ENCODE results near the gene MTRF1L. TPM values are rescaled to one million over a fixed set of nuclear protein-coding genes. Genes with fewer than 3 reads are reported as not detected.
"Not testable (repeated sequence)": the region's sequence is repeated elsewhere in the genome, so short reads cannot be mapped to it uniquely, and the experiment has no call there.

MTRF1L gene
- total and polyA plus RNA-seq, 5 donors from 2014 or later: 7.6 to 17.2 (median 10.5) TPM

- Histone ChIP-seq H3K9me3 (ENCODE audit: control insufficient read depth in 2 of 2, low read length in 2 of 2) (no peaks in the 10 kb centered on the region), H3K36me3 (ENCODE audit: control insufficient read depth, insufficient read depth, low read length) (peaks cover 11% of the 10 kb centered on the region), H3K4me1 (ENCODE audit: control insufficient read depth, insufficient read depth, low read length, poor library complexity, severe bottlenecking) (peaks cover 36% of the 10 kb centered on the region), H3K27me3 (ENCODE audit: control insufficient read depth, insufficient read depth, low read length) (no peaks in the 10 kb centered on the region), H3K4me3 (ENCODE audit: low read depth, low read length) (peak overlapping the region; percentile 98), H3K27ac (ENCODE audit: insufficient read depth, low read length, poor library complexity, severe bottlenecking) (peak overlapping the region; percentile 81)
- H3K4me1 Mint-ChIP-seq: peaks cover 28 to 62% (median 51%) of the 10 kb centered on the region in 4 donors
- no peaks in the 10 kb centered on the region for H3K27me3 Mint-ChIP-seq
- peak overlapping the region; percentile 94 to 96 (median 95) for H3K27ac Mint-ChIP-seq
- peak overlapping the region; percentile 96 to 98 (median 98) for H3K4me3 Mint-ChIP-seq
- H3K9me3 Mint-ChIP-seq: no peaks in the 10 kb centered on the region
- peak in 1 of 2 donors; percentile 4 for ATAC-seq (ENCODE audit: low read depth in 2 of 2)
- H3K36me3 Mint-ChIP-seq: peaks cover 8% of the 10 kb centered on the region
- peak in 2 of 3 donors; percentile 4 to 39 for DNase-seq
Measured at GRCh38 chr6:153001767-153002612, 519 bp downstream of the MTRF1L start.

GRCh38 chr6:153000790-153001189 lies 1.7 kb downstream of the MTRF1L start:
- Histone ChIP-seq H3K27ac (ENCODE audit: insufficient read depth, low read length, poor library complexity, severe bottlenecking) (peak overlapping the region; percentile 10), H3K36me3 (ENCODE audit: control insufficient read depth, insufficient read depth, low read length) (peaks cover 21% of the 10 kb centered on the region), H3K4me3 (ENCODE audit: low read depth, low read length) (peak overlapping the region; percentile 98), H3K4me1 (ENCODE audit: control insufficient read depth, insufficient read depth, low read length, poor library complexity, severe bottlenecking) (peaks cover 36% of the 10 kb centered on the region)
- not testable (repeated sequence) for DNase-seq; H3K27me3 ChIP-seq (ENCODE audit: control insufficient read depth, insufficient read depth, low read length); H3K9me3 Mint-ChIP-seq; H3K9me3 ChIP-seq (ENCODE audit: control insufficient read depth in 2 of 2, low read length in 2 of 2); ATAC-seq (ENCODE audit: low read depth in 2 of 2); H3K27me3 Mint-ChIP-seq
- peak overlapping the region in 1 of 3 donors; percentile 93 for H3K27ac Mint-ChIP-seq
- peaks cover 15% of the 10 kb centered on the region for H3K36me3 Mint-ChIP-seq
- H3K4me1 Mint-ChIP-seq: peaks cover 40 to 74% (median 60%) of the 10 kb centered on the region in 4 donors
- peak overlapping the region; percentile 96 to 98 (median 98) for H3K4me3 Mint-ChIP-seq

- Mint-ChIP-seq H3K4me3 (peak overlapping the region; percentile 70 to 98 (median 92)), H3K36me3 (peaks cover 15% of the 10 kb centered on the region), H3K4me1 (peaks cover 45 to 79% (median 63%) of the 10 kb centered on the region in 4 donors), H3K27ac (peak overlapping the region in 1 of 3 donors; percentile 66), H3K9me3 (no peaks in the 10 kb centered on the region), H3K27me3 (no peaks in the 10 kb centered on the region)
- ATAC-seq (ENCODE audit: low read depth in 2 of 2) (no peak), DNase-seq (no peak)
- no peaks in the 10 kb centered on the region for H3K9me3 ChIP-seq (ENCODE audit: control insufficient read depth in 2 of 2, low read length in 2 of 2)
- peaks cover 36% of the 10 kb centered on the region for H3K4me1 ChIP-seq (ENCODE audit: control insufficient read depth, insufficient read depth, low read length, poor library complexity, severe bottlenecking)
- peak overlapping the region; percentile 10 for H3K27ac ChIP-seq (ENCODE audit: insufficient read depth, low read length, poor library complexity, severe bottlenecking)
- peaks cover 26% of the 10 kb centered on the region for H3K36me3 ChIP-seq (ENCODE audit: control insufficient read depth, insufficient read depth, low read length)
- no peaks in the 10 kb centered on the region for H3K27me3 ChIP-seq (ENCODE audit: control insufficient read depth, insufficient read depth, low read length)
- peak overlapping the region; percentile 60 for H3K4me3 ChIP-seq (ENCODE audit: low read depth, low read length)
Measured at GRCh38 chr6:153000243-153000642, 2.3 kb downstream of the MTRF1L start.

GRCh38 chr6:152999538-152999937 lies 3.0 kb downstream of the MTRF1L start:
- Mint-ChIP-seq H3K27ac (peak overlapping the region; percentile 26 to 74 (median 68)), H3K36me3 (peaks cover 15% of the 10 kb centered on the region), H3K4me3 (peak overlapping the region; percentile 10 to 86 (median 52)), H3K4me1 (peaks cover 47 to 83% (median 62%) of the 10 kb centered on the region in 4 donors)
- H3K27me3 ChIP-seq (ENCODE audit: control insufficient read depth, insufficient read depth, low read length); H3K9me3 Mint-ChIP-seq; DNase-seq; H3K9me3 ChIP-seq (ENCODE audit: control insufficient read depth in 2 of 2, low read length in 2 of 2); H3K27me3 Mint-ChIP-seq; H3K27ac ChIP-seq (ENCODE audit: insufficient read depth, low read length, poor library complexity, severe bottlenecking); ATAC-seq (ENCODE audit: low read depth in 2 of 2): not testable (repeated sequence)
- peak overlapping the region; percentile 60 for H3K4me3 ChIP-seq (ENCODE audit: low read depth, low read length)
- peaks cover 36% of the 10 kb centered on the region for H3K4me1 ChIP-seq (ENCODE audit: control insufficient read depth, insufficient read depth, low read length, poor library complexity, severe bottlenecking)
- peaks cover 26% of the 10 kb centered on the region for H3K36me3 ChIP-seq (ENCODE audit: control insufficient read depth, insufficient read depth, low read length)

GRCh38 chr6:152993847-152994246 lies 8.7 kb downstream of the MTRF1L start:
- no peaks in the 10 kb centered on the region for H3K9me3 ChIP-seq (ENCODE audit: control insufficient read depth in 2 of 2, low read length in 2 of 2)
- no peak overlapping the region for H3K4me3 ChIP-seq (ENCODE audit: low read depth, low read length)
- peak overlapping the region in 1 of 4 donors; percentile 48 for H3K4me3 Mint-ChIP-seq
- no peaks in the 10 kb centered on the region for H3K27me3 ChIP-seq (ENCODE audit: control insufficient read depth, insufficient read depth, low read length)
- H3K4me1 ChIP-seq (ENCODE audit: control insufficient read depth, insufficient read depth, low read length, poor library complexity, severe bottlenecking): no peaks in the 10 kb centered on the region
- H3K27ac ChIP-seq (ENCODE audit: insufficient read depth, low read length, poor library complexity, severe bottlenecking): no peak overlapping the region
- H3K27me3 Mint-ChIP-seq: no peaks in the 10 kb centered on the region
- peaks cover 57% of the 10 kb centered on the region for H3K36me3 ChIP-seq (ENCODE audit: control insufficient read depth, insufficient read depth, low read length)
- peak overlapping the region in 1 of 3 donors; percentile 25 for H3K27ac Mint-ChIP-seq
- DNase-seq (no peak), ATAC-seq (ENCODE audit: low read depth in 2 of 2) (no peak)
- no peaks in the 10 kb centered on the region for H3K9me3 Mint-ChIP-seq
- peaks cover 39% of the 10 kb centered on the region for H3K36me3 Mint-ChIP-seq
- H3K4me1 Mint-ChIP-seq: peaks cover 28 to 58% (median 45%) of the 10 kb centered on the region in 4 donors

- peak overlapping the region in 1 of 4 donors; percentile 48 for H3K4me3 Mint-ChIP-seq
- peaks cover 27 to 54% (median 43%) of the 10 kb centered on the region in 4 donors for H3K4me1 Mint-ChIP-seq
- no peak overlapping the region for H3K4me3 ChIP-seq (ENCODE audit: low read depth, low read length)
- H3K9me3 Mint-ChIP-seq: no peaks in the 10 kb centered on the region
- ATAC-seq (ENCODE audit: low read depth in 2 of 2) (no peak), DNase-seq (no peak)
- H3K9me3 ChIP-seq (ENCODE audit: control insufficient read depth in 2 of 2, low read length in 2 of 2): no peaks in the 10 kb centered on the region
- H3K27me3 ChIP-seq (ENCODE audit: control insufficient read depth, insufficient read depth, low read length): no peaks in the 10 kb centered on the region
- H3K4me1 ChIP-seq (ENCODE audit: control insufficient read depth, insufficient read depth, low read length, poor library complexity, severe bottlenecking): no peaks in the 10 kb centered on the region
- no peak overlapping the region for H3K27ac ChIP-seq (ENCODE audit: insufficient read depth, low read length, poor library complexity, severe bottlenecking)
- no peaks in the 10 kb centered on the region for H3K27me3 Mint-ChIP-seq
- peaks cover 39% of the 10 kb centered on the region for H3K36me3 Mint-ChIP-seq
- H3K36me3 ChIP-seq (ENCODE audit: control insufficient read depth, insufficient read depth, low read length): peaks cover 57% of the 10 kb centered on the region
- H3K27ac Mint-ChIP-seq: peak overlapping the region in 2 of 3 donors; percentile 25 to 45
Measured at GRCh38 chr6:152993431-152993830, 9.1 kb downstream of the MTRF1L start.

GRCh38 chr6:152986978-152987377 lies 15.5 kb downstream of the MTRF1L start:
- no peak for DNase-seq
- H3K4me1 Mint-ChIP-seq: peaks cover 23 to 44% (median 27%) of the 10 kb centered on the region in 4 donors
- H3K27ac Mint-ChIP-seq: peak overlapping the region; percentile 16 to 93 (median 19)
- peaks cover 23% of the 10 kb centered on the region for H3K4me1 ChIP-seq (ENCODE audit: control insufficient read depth, insufficient read depth, low read length, poor library complexity, severe bottlenecking)
- no peak overlapping the region for H3K27ac ChIP-seq (ENCODE audit: insufficient read depth, low read length, poor library complexity, severe bottlenecking)
- ATAC-seq (ENCODE audit: low read depth in 2 of 2): no peak
- H3K9me3 ChIP-seq (ENCODE audit: control insufficient read depth in 2 of 2, low read length in 2 of 2): no peaks in the 10 kb centered on the region
- no peak overlapping the region for H3K4me3 ChIP-seq (ENCODE audit: low read depth, low read length)
- H3K36me3 Mint-ChIP-seq: peaks cover 12% of the 10 kb centered on the region
- no peaks in the 10 kb centered on the region for H3K27me3 ChIP-seq (ENCODE audit: control insufficient read depth, insufficient read depth, low read length)
- H3K36me3 ChIP-seq (ENCODE audit: control insufficient read depth, insufficient read depth, low read length): peaks cover 9% of the 10 kb centered on the region
- H3K27me3 Mint-ChIP-seq: no peaks in the 10 kb centered on the region
- H3K9me3 Mint-ChIP-seq: no peaks in the 10 kb centered on the region
- peak overlapping the region in 2 of 4 donors; percentile 67 to 89 for H3K4me3 Mint-ChIP-seq
